GM18951 (cell line): ENCODE measurements around the gene ZNF497.

Source experiments
- POLR2A ChIP-seq: IDR thresholded peaks from 4 replicates; pipeline ENCODE4 v1.6.1; 2011; ENCODE audit warnings: mild to moderate bottlenecking; ENCODE audit not compliant: insufficient read length, insufficient read depth; ENCODE audit errors: extremely low read depth
- in situ Hi-C: fragments of 300-500 bp; cut with MboI; formaldehyde crosslinking; loops from one replicate; pipeline ENCODE4 v1.12.0; 2022; ENCODE audit warnings: low sequenced_read_pairs, mixed read lengths, inconsistent platforms; ENCODE audit not compliant: unreplicated experiment

Gene ZNF497

GRCh38 chr19:58398545-58398944 is 36.0 kb upstream of the ZNF497 start:
- no peak for TF ChIP-seq POLR2A
- in situ Hi-C loops: no loop called here

GRCh38 chr19:58398087-58398486 is 35.5 kb upstream of the ZNF497 start:
- in situ Hi-C loops: no loop called here
- TF ChIP-seq POLR2A: no peak

GRCh38 chr19:58397533-58398037 is 35.0 kb upstream of the ZNF497 start:
- no peak for TF ChIP-seq POLR2A
- in situ Hi-C loops: no loop called here

- TF ChIP-seq POLR2A: no peak
- in situ Hi-C loops: no loop called here
Observed at GRCh38 chr19:58396691-58397532, 34.4 kb upstream of the ZNF497 start.

- in situ Hi-C loops: no loop called here
Observed at GRCh38 chr19:58395979-58396627, 33.6 kb upstream of the ZNF497 start.

GRCh38 chr19:58395220-58395978 is 32.8 kb upstream of the ZNF497 start, which contains the start of gene RNF225:
Gene RNF225 (plus strand): TSS chr19:58395656. CDS start chr19:58396090, 434 bp downstream.
- TF ChIP-seq POLR2A: peak; percentile 51
- in situ Hi-C loops: no loop called here

More at GRCh38 chr19:58395979-58396627, 33.6 kb upstream of the ZNF497 start:
- no peak for TF ChIP-seq POLR2A

- no peak for TF ChIP-seq POLR2A
- in situ Hi-C loops: no loop called here
Observed at GRCh38 chr19:58394821-58395219, 32.3 kb upstream of the ZNF497 start.

GRCh38 chr19:58393725-58394033 is 31.1 kb upstream of the ZNF497 start:
- no peak for TF ChIP-seq POLR2A
- in situ Hi-C loops: no loop called here

GRCh38 chr19:58392945-58393724 is 30.6 kb upstream of the ZNF497 start:
- in situ Hi-C loops: no loop called here
- no peak for TF ChIP-seq POLR2A

GRCh38 chr19:58388175-58388526 is 25.6 kb upstream of the ZNF497 start:
- no peak for TF ChIP-seq POLR2A
- in situ Hi-C loops: no loop called here

- in situ Hi-C loops: no loop called here
- TF ChIP-seq POLR2A: no peak
Observed at GRCh38 chr19:58387338-58388174, 25.0 kb upstream of the ZNF497 start.
